Ovary (tissue), 9 donors: ENCODE data around the gene CRIP1. TPM values are rescaled to one million over a fixed set of nuclear protein-coding genes. Genes with fewer than 3 reads are reported as not detected.

Source experiments
- DNase-seq, 5 donors: peaks; one replicate each; pipeline ENCODE4 v3.0.0-alpha.2; 2019 to 2020
- H3K27ac ChIP-seq, 2 donors: fragments of 200-600 bp; one replicate each; pipeline versions ENCODE4 v1.5.1 to v1.8.0; 2019 to 2022
- H3K27me3 ChIP-seq: fragments of 200-600 bp; one replicate; pipeline ENCODE4 v1.8.0; 2022
- H3K36me3 ChIP-seq: fragments of 200-600 bp; sonication (generic); one replicate; pipeline ENCODE4 v1.5.1; 2019
- H3K4me1 ChIP-seq: one replicate; pipeline ENCODE4 v1.8.1; 2013; ENCODE audit warnings: mild to moderate bottlenecking, moderate library complexity; ENCODE audit not compliant: insufficient read depth
- H3K4me3 ChIP-seq: fragments of 200-600 bp; sonication (generic); one replicate; pipeline ENCODE4 v1.5.1; 2017
- H3K9me3 ChIP-seq, 2 donors: fragments of 200-600 bp in 1 of 2; sonication (generic) in 1 of 2; one replicate each; pipeline versions ENCODE4 v1.5.1 to v1.8.1; 2013 to 2019; ENCODE audit warnings: mild to moderate bottlenecking in 1 of 2, moderate library complexity in 1 of 2
- EP300 ChIP-seq: sonication (generic); formaldehyde crosslinking; IDR thresholded peaks from one replicate; pipeline ENCODE4 v1.6.1; 2017; ENCODE audit warnings: antibody characterized with exemption
- POLR2A ChIP-seq: fragments of 450-650 bp; IDR thresholded peaks from one replicate; pipeline ENCODE4 v1.6.1; 2017; ENCODE audit warnings: antibody characterized with exemption, mild to moderate bottlenecking, moderate library complexity
- WGBS, 3 donors: extraction: QIAGEN DNeasy Blood & Tissue Kit in 1 of 3; methylation state at CpG; one replicate each; pipeline versions ENCODE4 v1.1.5 to v1.1.7; 2013 to 2017; 5-methylcytosine and 5-hydroxymethylcytosine counted together
- intact Hi-C, 4 donors: fragments of 100-400 bp; cut with DNase I; formaldehyde crosslinking; loops; one replicate each; pipeline versions ENCODE4 v1.11.0 to v1.15.1; 2022 to 2023
- polyA plus RNA-seq, 2 donors: library from polyadenylated mRNA; stranded (reverse); fragments of 200-250 nt in 1 of 2; fragments of 350-450 nt in 1 of 2; fragmentation: Illumina TruSeq in 1 of 2; extraction: RNeasy Lipid Tissue Mini Kit (QIAGEN cat#74804) in 1 of 2; gene quantifications; one replicate each; pipeline ENCODE4 v1.2.3, GENCODE V29; 2013 to 2014
- total RNA-seq, 7 donors: library from RNA; depleted of rRNA in 2 of 7; stranded (reverse); fragments of >200 nt in 2 of 7; fragmentation: NEBNext Ultra II Directional in 3 of 7; extraction: Animal tissue kit (Norgen Biotek cat#: 25700) in 3 of 7; gene quantifications; one replicate each; pipeline versions ENCODE4 v1.1.0 to v1.2.4, GENCODE V29; 2016 to 2023
- TF ChIP-seq, protein P1 (sequence below), 3 donors: fragments of 450-650 bp in 2 of 3; fragments of 200-600 bp in 1 of 3; IDR thresholded peaks; one replicate each; pipeline versions ENCODE4 v1.5.1 to v1.8.0; 2016 to 2022; ENCODE audit warnings: antibody characterized with exemption in 3 of 3, mild to moderate bottlenecking in 1 of 3
- donor health status: DM: no; HTN: no; CAD: no; lungs with moderate emphysema.
- donor health status: DM: no; HTN: no; CAD: no.
- donor health status: Bipolar disorder and iron deficiency.
- donor health status: DM: yes; HTN: yes; CAD: no.
- donor health status: DM: no; HTN: no; CAD: no.
- donor health status: DM: yes; HTN: yes; CAD: no.

The CRIP1 gene
- total and polyA plus RNA-seq, 9 donors: 3.2 to 116 (median 26.4) TPM

DNA sequence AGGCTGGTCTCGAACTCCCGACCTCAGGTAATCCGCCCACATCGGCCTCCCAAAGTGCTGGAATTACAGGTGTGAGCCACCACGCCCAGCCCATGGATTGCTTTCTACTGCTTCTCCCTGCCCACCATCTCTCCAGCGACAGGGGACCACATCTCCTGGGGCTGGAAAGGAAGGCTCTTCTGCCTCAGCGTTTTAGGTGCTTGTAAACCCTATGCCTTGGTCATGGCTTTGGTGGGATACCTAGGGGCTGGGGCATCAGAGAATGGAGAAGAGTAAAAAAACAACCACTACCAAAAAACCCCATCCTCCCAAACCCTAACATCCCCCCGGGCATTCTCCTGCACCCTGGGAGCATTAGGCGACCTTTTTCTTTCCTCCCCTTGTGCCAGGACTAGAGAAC lies 38.6 kb downstream of the CRIP1 start:
- intact Hi-C loops: loop anchor here in 2 of 4 donors (5.0 to 10.0 kb wide), 3 partner anchors 33 to 161 kb away; partner anchors contain the start of gene TEDC1 (in 1 of the 2)
- DNase-seq: no peak
- Histone ChIP-seq H3K9me3 (no peaks in the 10 kb centered on the region), H3K4me1 (peaks cover 10% of the 10 kb centered on the region), H3K27me3 (no peaks in the 10 kb centered on the region), H3K4me3 (no peak overlapping the region), H3K36me3 (no peaks in the 10 kb centered on the region), H3K27ac (no peak overlapping the region)
- 85 to 87% (median 86%) methylated on average over 9 of the region's 9 CpGs for WGBS, 3 donors
- TF ChIP-seq POLR2A: no peak
- TF ChIP-seq EP300: no peak
- TF ChIP-seq, protein P1, sequence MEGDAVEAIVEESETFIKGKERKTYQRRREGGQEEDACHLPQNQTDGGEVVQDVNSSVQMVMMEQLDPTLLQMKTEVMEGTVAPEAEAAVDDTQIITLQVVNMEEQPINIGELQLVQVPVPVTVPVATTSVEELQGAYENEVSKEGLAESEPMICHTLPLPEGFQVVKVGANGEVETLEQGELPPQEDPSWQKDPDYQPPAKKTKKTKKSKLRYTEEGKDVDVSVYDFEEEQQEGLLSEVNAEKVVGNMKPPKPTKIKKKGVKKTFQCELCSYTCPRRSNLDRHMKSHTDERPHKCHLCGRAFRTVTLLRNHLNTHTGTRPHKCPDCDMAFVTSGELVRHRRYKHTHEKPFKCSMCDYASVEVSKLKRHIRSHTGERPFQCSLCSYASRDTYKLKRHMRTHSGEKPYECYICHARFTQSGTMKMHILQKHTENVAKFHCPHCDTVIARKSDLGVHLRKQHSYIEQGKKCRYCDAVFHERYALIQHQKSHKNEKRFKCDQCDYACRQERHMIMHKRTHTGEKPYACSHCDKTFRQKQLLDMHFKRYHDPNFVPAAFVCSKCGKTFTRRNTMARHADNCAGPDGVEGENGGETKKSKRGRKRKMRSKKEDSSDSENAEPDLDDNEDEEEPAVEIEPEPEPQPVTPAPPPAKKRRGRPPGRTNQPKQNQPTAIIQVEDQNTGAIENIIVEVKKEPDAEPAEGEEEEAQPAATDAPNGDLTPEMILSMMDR (IDR thresholded peaks at IDR 0.05): no peak

DNA sequence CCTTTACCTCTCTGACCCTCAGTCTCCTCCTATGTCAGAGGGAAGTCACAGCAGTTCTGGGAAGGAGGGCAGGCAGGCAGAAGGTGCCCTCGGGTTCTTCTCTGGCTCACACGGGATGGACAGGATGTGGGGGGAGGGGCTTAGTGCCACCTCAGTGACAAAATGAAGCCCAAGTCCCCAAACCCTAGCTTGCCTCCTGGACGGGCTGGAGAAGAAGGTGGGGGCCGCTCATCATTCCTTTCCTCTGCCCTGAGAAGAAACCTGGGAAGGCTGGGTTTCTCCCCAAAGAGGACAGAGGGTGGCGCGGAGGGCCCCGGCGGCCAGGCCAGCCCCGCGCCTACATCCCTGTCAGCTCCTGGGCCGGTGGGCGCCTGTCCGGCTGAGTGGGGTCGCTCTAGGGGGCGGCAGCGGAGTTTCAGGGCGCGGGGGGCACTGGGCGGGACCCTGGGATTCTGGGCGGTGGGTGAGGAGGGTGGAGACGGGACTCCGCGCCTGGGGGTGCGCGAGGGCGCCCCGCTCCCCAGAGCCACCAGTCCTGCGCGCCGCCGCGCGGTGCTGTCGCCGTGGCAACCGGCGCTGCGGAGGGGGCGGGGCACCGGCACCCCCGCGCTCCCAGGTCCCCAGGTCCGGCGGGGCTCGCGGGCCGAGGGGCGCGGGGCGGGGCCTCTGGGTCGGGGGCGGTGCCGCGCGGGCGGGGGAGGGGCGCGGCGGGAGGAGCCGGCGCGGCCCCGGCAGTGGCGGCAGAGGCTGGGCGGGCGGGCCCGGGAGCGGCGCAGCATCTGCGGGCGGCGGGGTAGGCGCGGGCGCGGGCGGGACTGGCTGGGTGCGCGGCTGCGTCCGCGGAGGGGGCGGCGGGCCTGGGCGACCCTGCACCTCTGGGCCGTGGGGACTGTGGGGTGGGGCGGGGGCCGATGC lies 39.4 kb downstream of the CRIP1 start, which contains the start of gene TMEM121:
Gene TMEM121, plus strand, starts transcription at position 723 of the 915 bp plus-strand sequence. CDS start 2,252 bp downstream, outside the sequence.
- H3K27me3 ChIP-seq: no peaks in the 10 kb centered on the region
- DNase-seq: peak in 3 of 5 donors; percentile 47 to 63 (median 61)
- 0 to 5% (median 1%) methylated on average over 14 to 87 of the region's 88 CpGs for WGBS, 3 donors

DNA sequence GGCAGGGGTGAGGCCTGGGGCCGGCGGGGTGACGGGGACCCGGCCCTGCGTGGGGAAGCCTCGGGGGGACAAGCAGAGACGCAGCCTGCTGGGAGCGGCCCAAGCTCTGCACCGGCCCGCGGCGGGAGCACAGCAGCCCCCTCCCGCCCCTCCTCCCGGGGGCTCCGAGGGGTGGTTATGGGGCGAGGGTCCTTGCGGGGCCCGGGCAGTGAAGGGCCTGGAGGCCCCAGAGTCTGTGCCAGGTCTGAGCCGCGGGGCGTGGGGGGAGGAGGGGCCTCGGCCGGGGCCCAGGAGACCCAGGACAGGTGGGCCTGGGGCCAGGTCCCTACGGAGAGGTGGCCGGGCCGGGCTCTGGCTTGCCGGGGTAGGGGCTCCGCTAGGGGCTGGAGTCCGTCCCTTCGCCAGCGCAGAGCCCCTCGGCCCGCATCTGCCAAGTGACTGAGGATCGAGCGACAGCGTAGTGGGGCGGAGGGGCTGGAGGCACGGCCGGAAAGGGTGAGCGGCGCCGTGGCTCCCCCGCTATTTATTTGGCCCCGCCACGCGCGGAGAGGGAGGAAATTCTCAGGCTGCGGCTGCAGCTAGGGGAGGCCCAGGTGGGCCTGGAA lies 40.2 kb downstream of the CRIP1 start:
- Histone ChIP-seq H3K4me1 (peaks cover 10% of the 10 kb centered on the region), H3K27me3 (no peaks in the 10 kb centered on the region), H3K36me3 (no peaks in the 10 kb centered on the region), H3K4me3 (peak overlapping the region; percentile 60), H3K9me3 (no peaks in the 10 kb centered on the region), H3K27ac (no peak overlapping the region)
- peak in 3 of 5 donors; percentile 48 to 57 (median 56) for DNase-seq
- TF ChIP-seq POLR2A (no peak), EP300 (no peak)
- TF ChIP-seq, protein P1 (IDR thresholded peaks at IDR 0.05): no peak
- 0 to 1% (median 1%) methylated on average over 23 to 48 of the region's 48 CpGs for WGBS, 3 donors
- intact Hi-C loops: loop anchor here in 2 of 4 donors (5.0 to 10.0 kb wide), 3 partner anchors 35 to 162 kb away; partner anchors contain the start of gene TEDC1 (in 1 of the 2)

More for the DNA sequence above, 39.4 kb downstream of the CRIP1 start, which contains the start of gene TMEM121:
- peak within 1 kb of the TSS; percentile 60 for H3K4me3 ChIP-seq
- TF ChIP-seq EP300 (no peak), POLR2A (no peak)
- TF ChIP-seq, protein P1 (IDR thresholded peaks at IDR 0.05): no peak
- no peaks in the 10 kb centered on the region for H3K9me3 ChIP-seq
- H3K27ac ChIP-seq: no peak within 1 kb of the TSS
- intact Hi-C loops: loop anchor here in 2 of 4 donors (5.0 to 10.0 kb wide), 3 partner anchors 34 to 161 kb away; partner anchors contain the start of gene TEDC1 (in 1 of the 2)
- no peaks in the 10 kb centered on the region for H3K36me3 ChIP-seq
- peaks cover 10% of the 10 kb centered on the region for H3K4me1 ChIP-seq

DNA sequence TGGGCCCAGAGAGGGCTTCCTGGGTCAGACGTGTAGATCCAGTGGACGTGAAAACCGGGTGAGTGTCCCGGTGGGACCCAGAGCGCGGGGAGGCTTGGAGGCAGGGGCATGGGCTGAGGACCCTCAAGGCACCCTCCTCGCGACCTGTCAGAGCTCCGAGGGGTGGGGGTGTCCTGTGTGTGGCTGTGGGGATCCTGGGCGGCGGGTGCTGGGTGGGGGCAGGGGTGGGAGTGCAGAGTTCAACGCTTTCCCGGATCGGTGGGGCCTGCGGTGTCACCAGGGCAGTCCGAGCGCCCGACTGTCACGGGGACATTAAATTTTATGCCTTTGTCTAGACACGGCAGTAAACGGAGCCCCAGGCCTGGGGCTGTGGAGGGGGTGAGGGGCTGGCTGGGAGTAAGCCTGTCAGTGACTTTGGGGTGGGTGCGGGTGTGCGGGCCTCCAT lies 40.7 kb downstream of the CRIP1 start:
- intact Hi-C loops: loop anchor here in 2 of 4 donors (5.0 to 10.0 kb wide), 3 partner anchors 35 to 163 kb away; partner anchors contain the start of gene TEDC1 (in 1 of the 2)
- Histone ChIP-seq H3K4me1 (peaks cover 10% of the 10 kb centered on the region), H3K27ac (peak overlapping the region in 1 of 2 donors; percentile 53), H3K36me3 (no peaks in the 10 kb centered on the region), H3K27me3 (no peaks in the 10 kb centered on the region), H3K9me3 (no peaks in the 10 kb centered on the region), H3K4me3 (peak overlapping the region; percentile 60)
- WGBS, 3 donors: 9 to 21% (median 13%) methylated on average over 16 to 23 of the region's 23 CpGs
- no peak for DNase-seq
- TF ChIP-seq, protein P1 (IDR thresholded peaks at IDR 0.05): no peak
- no peak for TF ChIP-seq POLR2A
- no peak for TF ChIP-seq EP300
